B cell (primary cell): ENCODE results near the gene ZFAND4. TPM values are rescaled to one million over a fixed set of nuclear protein-coding genes. Genes with fewer than 3 reads are reported as not detected.
A peak's percentile ranks its signal among the peaks of the same experiment; 100 is the strongest.

Experiments used
- ATAC-seq: fragments of 200-7000 bp; cut with Tn5 transposase; one replicate; pipeline ENCODE4 v1.10.0; 2021; ENCODE audit warnings: low read depth, mild to moderate bottlenecking, moderate number of reproducible peaks, moderate library complexity
- CTCF ChIA-PET: fragments of 350-600 bp; sonication (Branson Sonifier 250); formaldehyde crosslinking; loops from one replicate; lab custom pipeline; 2021; ENCODE audit warnings: antibody characterized with exemption, inconsistent platforms; lab: Charles Lee
- POLR2A ChIA-PET: fragments of 350-600 bp; sonication (Branson Sonifier 250); formaldehyde crosslinking; loops from one replicate; lab custom pipeline; 2021; ENCODE audit warnings: antibody characterized with exemption; lab: Charles Lee
- DNase-seq: peaks from one replicate; pipeline ENCODE4 v3.0.0; 2013
- H2AFZ ChIP-seq: 2 replicates; pipeline ENCODE4 v1.6.1; 2012; ENCODE audit warnings: mild to moderate bottlenecking, low read depth, low read length; ENCODE audit not compliant: insufficient read depth, poor library complexity, severe bottlenecking
- H3K27ac ChIP-seq, 2 donors: 1 replicate in 1 of 2; 2 replicates in 1 of 2; pipeline ENCODE4 v1.5.1; 2012 to 2013; ENCODE audit warnings: low read length in 2 of 2, mild to moderate bottlenecking in 2 of 2, moderate library complexity in 1 of 2
- H3K27me3 ChIP-seq, 4 experiments: fragments of 200-600 bp in 1 of 4; sonication (generic) in 1 of 4; replicated peaks in 1 of 4; 1 replicate in 2 of 4; 2 replicates in 2 of 4; pipeline versions ENCODE4 v1.6.1 to v1.7.0; 2013 to 2016; ENCODE audit warnings: low read length in 3 of 4, mild to moderate bottlenecking in 2 of 4, mixed read lengths in 1 of 4, moderate library complexity in 1 of 4; ENCODE audit not compliant: insufficient read depth in 4 of 4, control insufficient read depth in 3 of 4; ENCODE audit errors: control extremely low read depth in 1 of 4
- H3K36me3 ChIP-seq, 2 experiments: replicated peaks in 1 of 2; 1 replicate in 1 of 2; 2 replicates in 1 of 2; pipeline versions ENCODE4 v1.6.1 to v1.7.1; 2013; ENCODE audit warnings: low read length in 1 of 2; ENCODE audit not compliant: insufficient read depth in 2 of 2, control insufficient read depth in 1 of 2; ENCODE audit errors: control extremely low read depth in 1 of 2, extremely low read depth in 1 of 2
- H3K4me1 ChIP-seq, 2 donors: fragments of 200-600 bp in 1 of 2; sonication (generic) in 1 of 2; 1 replicate in 1 of 2; 2 replicates in 1 of 2; pipeline versions ENCODE4 v1.5.1 to v1.6.1; 2013 to 2017; ENCODE audit warnings: low read length in 2 of 2; ENCODE audit not compliant: control insufficient read depth in 2 of 2, insufficient read depth in 2 of 2
- H3K4me2 ChIP-seq: replicated peaks from 2 replicates; pipeline ENCODE3; 2012; ENCODE audit warnings: mild to moderate bottlenecking, low read depth, low read length; ENCODE audit not compliant: poor library complexity, severe bottlenecking
- H3K4me3 ChIP-seq, 5 experiments: fragments of 200-600 bp in 1 of 5; sonication (generic) in 1 of 5; 1 replicate in 3 of 5; 2 replicates in 2 of 5; pipeline versions ENCODE4 v1.5.1 to v1.7.0; 2011 to 2016; ENCODE audit warnings: low read length in 4 of 5, mild to moderate bottlenecking in 4 of 5, low read depth in 2 of 5, control low read depth in 1 of 5, moderate library complexity in 1 of 5; ENCODE audit not compliant: insufficient read depth in 1 of 5; ENCODE audit errors: control extremely low read depth in 1 of 5, extremely low read depth in 1 of 5
- H3K79me2 ChIP-seq: fragments of 200-600 bp; sonication (generic); one replicate; pipeline ENCODE4 v1.6.0; 2016; ENCODE audit warnings: low read length; ENCODE audit not compliant: control insufficient read depth, insufficient read depth
- H3K9ac ChIP-seq: fragments of 200-600 bp; sonication (generic); 2 replicates; pipeline ENCODE4 v1.6.1; 2017; ENCODE audit warnings: mild to moderate bottlenecking, low read length, moderate library complexity
- H3K9me3 ChIP-seq, 3 donors: one replicate each; pipeline versions ENCODE4 v1.6.1 to v1.7.1; 2013; ENCODE audit warnings: low read length in 2 of 3; ENCODE audit not compliant: control insufficient read depth in 2 of 3, insufficient read depth in 1 of 3; ENCODE audit errors: control extremely low read depth in 1 of 3
- H4K20me1 ChIP-seq: 2 replicates; pipeline ENCODE4 v1.6.0; 2012; ENCODE audit warnings: mild to moderate bottlenecking, low read length; ENCODE audit not compliant: insufficient read depth, control insufficient read depth, poor library complexity, severe bottlenecking
- H3K27ac Mint-ChIP-seq: one replicate; pipeline ENCODE4 v1.8.0; 2021; ENCODE audit warnings: mixed read lengths
- H3K27me3 Mint-ChIP-seq: one replicate; pipeline ENCODE4 v1.8.0; 2021; ENCODE audit warnings: mixed read lengths
- H3K4me1 Mint-ChIP-seq: one replicate; pipeline ENCODE4 v1.8.0; 2021; ENCODE audit warnings: mixed read lengths
- H3K4me3 Mint-ChIP-seq: one replicate; pipeline ENCODE4 v1.8.0; 2021; ENCODE audit warnings: mixed read lengths
- H3K9me3 Mint-ChIP-seq: one replicate; pipeline ENCODE4 v1.8.0; 2022; ENCODE audit warnings: mixed read lengths; ENCODE audit not compliant: insufficient read depth
- EZH2 ChIP-seq: IDR thresholded peaks from 2 replicates; pipeline ENCODE4 v1.6.1; 2012; ENCODE audit warnings: borderline replicate concordance, low read depth, mild to moderate bottlenecking, moderate library complexity, low read length; ENCODE audit not compliant: insufficient read depth, poor library complexity, severe bottlenecking
- WGBS: methylation state at CpG from one replicate; pipeline ENCODE4 v1.1.5; 2013; ENCODE audit warnings: missing lambda C conversion rate; ENCODE audit not compliant: insufficient coverage; 5-methylcytosine and 5-hydroxymethylcytosine counted together
- intact Hi-C: fragments of 100-400 bp; cut with micrococcal nuclease; formaldehyde crosslinking; loops from one replicate; pipeline ENCODE4 v1.10.0; 2022
- polyA plus RNA-seq: library from polyadenylated mRNA; depleted of rRNA; stranded (reverse); fragments of >200 nt; gene quantifications from 2 replicates; pipeline ENCODE4 v1.2.3, GENCODE V29; 2012
- total RNA-seq, 2 donors: library from RNA; stranded (reverse); fragments of 120-200 nt in 1 of 2; gene quantifications; 1 replicate in 1 of 2; 2 replicates in 1 of 2; pipeline versions ENCODE4 v1.2.3 to v1.2.4, GENCODE V29; 2013 to 2022
- TF ChIP-seq, protein P1 (sequence below): fragments of 200-600 bp; IDR thresholded peaks from one replicate; pipeline ENCODE4 v1.8.0; 2022; ENCODE audit warnings: antibody characterized with exemption, mild to moderate bottlenecking

The ZFAND4 gene
- total and polyA plus RNA-seq, 2 donors (not counting 1 experiment from before 2014, with no cell fraction given) = 7.9 to 23.4 TPM

DNA sequence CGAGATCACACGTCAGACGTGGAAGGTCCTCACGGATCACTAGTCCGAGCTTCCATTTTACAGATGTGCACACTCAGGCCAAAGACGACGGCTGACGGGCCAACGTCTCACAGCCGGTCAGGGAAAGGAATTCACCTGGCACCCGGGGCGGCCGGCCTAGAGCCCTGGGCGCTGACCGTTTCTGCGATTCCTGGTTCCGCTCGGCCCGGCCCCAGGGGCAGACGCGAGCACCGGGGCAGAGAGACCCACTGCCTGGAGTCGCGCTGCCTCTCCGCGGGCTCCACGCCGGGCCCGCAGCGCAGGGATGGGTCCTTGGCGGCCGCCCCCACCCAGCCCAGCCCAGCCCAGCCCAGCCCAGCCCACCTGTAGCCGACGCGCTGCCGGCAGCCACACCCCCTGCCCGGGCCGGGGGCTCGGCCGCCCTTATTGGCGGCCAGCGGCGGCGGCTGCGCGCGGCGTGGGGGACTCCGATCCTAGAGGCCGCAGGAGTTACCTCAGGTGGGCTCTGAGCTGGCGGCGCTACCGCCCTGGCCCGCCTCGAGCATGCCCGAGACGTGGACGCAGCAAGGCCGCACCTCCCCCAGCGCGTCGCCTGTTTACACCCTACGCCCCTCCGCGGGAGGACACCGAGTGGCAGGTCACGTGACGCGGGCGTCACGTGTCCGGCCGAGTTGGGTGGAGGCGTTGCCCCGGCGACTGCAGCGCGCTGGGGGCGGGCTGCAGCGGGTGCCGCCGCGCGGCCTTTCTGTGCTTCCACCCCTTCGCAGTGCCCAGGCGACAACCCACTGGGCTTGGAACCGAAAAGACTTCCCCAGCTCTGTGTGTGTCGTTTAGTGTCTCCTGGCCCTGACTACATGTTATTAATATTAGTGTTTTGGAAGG lies 78.1 kb downstream of the ZFAND4 start:
- H3K4me1 ChIP-seq = peaks cover 26% of the 10 kb centered on the region in 2 donors
- peak overlapping the region; percentile 67 for H2AFZ ChIP-seq
- peak overlapping the region; percentile 73 for H3K9ac ChIP-seq
- Mint-ChIP-seq H3K27ac (peak overlapping the region; percentile 98), H3K27me3 (peaks cover 6% of the 10 kb centered on the region), H3K4me3 (peak overlapping the region; percentile 96), H3K4me1 (peaks cover 38% of the 10 kb centered on the region), H3K9me3 (peaks cover 5% of the 10 kb centered on the region)
- peak overlapping the region; percentile 72 to 86 (median 83) for H3K4me3 ChIP-seq
- peak overlapping the region; percentile 87 to 88 for H3K27ac ChIP-seq
- DNase-seq (peak; percentile 95), ATAC-seq (peak; percentile 88)
- TF ChIP-seq, protein P1, sequence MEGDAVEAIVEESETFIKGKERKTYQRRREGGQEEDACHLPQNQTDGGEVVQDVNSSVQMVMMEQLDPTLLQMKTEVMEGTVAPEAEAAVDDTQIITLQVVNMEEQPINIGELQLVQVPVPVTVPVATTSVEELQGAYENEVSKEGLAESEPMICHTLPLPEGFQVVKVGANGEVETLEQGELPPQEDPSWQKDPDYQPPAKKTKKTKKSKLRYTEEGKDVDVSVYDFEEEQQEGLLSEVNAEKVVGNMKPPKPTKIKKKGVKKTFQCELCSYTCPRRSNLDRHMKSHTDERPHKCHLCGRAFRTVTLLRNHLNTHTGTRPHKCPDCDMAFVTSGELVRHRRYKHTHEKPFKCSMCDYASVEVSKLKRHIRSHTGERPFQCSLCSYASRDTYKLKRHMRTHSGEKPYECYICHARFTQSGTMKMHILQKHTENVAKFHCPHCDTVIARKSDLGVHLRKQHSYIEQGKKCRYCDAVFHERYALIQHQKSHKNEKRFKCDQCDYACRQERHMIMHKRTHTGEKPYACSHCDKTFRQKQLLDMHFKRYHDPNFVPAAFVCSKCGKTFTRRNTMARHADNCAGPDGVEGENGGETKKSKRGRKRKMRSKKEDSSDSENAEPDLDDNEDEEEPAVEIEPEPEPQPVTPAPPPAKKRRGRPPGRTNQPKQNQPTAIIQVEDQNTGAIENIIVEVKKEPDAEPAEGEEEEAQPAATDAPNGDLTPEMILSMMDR = no peak
- TF ChIP-seq EZH2 = no peak
- H4K20me1 ChIP-seq = no peaks in the 10 kb centered on the region
- WGBS = under 1% methylated on average over 82 of the region's 88 CpGs
- POLR2A ChIA-PET = interaction anchor here (0.5 to 1.5 kb wide), 4 partner anchors 14 to 221 kb away, joined by 3 to 7 read pairs (median 4); partner anchors contain the start of gene ALOX5
- H3K9me3 ChIP-seq = peaks cover 0 to 2% (median 0%) of the 10 kb centered on the region in 3 donors
- H3K36me3 ChIP-seq = peaks cover 0 to 12% of the 10 kb centered on the region in 2 experiments
- peak overlapping the region; percentile 87 for H3K4me2 ChIP-seq
- CTCF ChIA-PET = interaction anchor here (1.0 to 2.6 kb wide), 5 partner anchors 15 to 344 kb away, joined by 3 to 8 read pairs (median 6); partner anchors contain the start of gene ZFAND4
- intact Hi-C loops = loop anchor here (1.0 to 5.0 kb wide), 8 partner anchors 14 to 436 kb away; partner anchors contain the start of genes ALOX5, NCOA4, WASHC2C and ZFAND4
- no peaks in the 10 kb centered on the region for H3K27me3 ChIP-seq
- H3K79me2 ChIP-seq = peaks cover 51% of the 10 kb centered on the region
